ENCODE results near the gene SLC2A9. TPM values are rescaled to one million over a fixed set of nuclear protein-coding genes. Genes with fewer than 3 reads are reported as not detected.

SLC2A9 gene
- total RNA-seq (2021; fragmentation: NEBNext Ultra II Directional; extraction: Animal tissue kit (Norgen Biotek cat#: 25700)) (0.20 and 0.44 TPM in 2 replicates), polyA plus RNA-seq (2011; rRNA removed) (0.26 and 0.63 TPM in 2 replicates), polyA minus RNA-seq (2011; rRNA and poly(A)+ RNA removed) (0.32 and 0.38 TPM in 2 replicates)
- 0.16 TPM for polyA plus RNA-seq (2011; cell fraction: cytosol; rRNA removed)
- polyA plus RNA-seq (2011; cell fraction: nucleus; rRNA removed), result 0.50 TPM
- 0.21 to 0.79 TPM (median 0.29 TPM) in 4 replicates for polyA plus RNA-seq (2012, experiment 1 of 2)
- polyA plus RNA-seq (2012, experiment 2 of 2), result not detected
- 0.43 TPM for polyA plus RNA-seq (2013, experiment 1 of 2)
- polyA plus RNA-seq (2013, experiment 2 of 2), result 0.33 TPM
- not detected for polyA minus RNA-seq (2011; cell fraction: cytosol; rRNA and poly(A)+ RNA removed)
- polyA minus RNA-seq (2011; cell fraction: nucleus; rRNA and poly(A)+ RNA removed), result 3.7 TPM
- long read RNA-seq, experiment 1, partial matches to known transcripts, result 0 of 1 reads
- long read RNA-seq, experiment 1, other reads (novel, unspliced or antisense), result 1 of 1 reads
- long read RNA-seq, experiment 2, result 0 reads

DNA sequence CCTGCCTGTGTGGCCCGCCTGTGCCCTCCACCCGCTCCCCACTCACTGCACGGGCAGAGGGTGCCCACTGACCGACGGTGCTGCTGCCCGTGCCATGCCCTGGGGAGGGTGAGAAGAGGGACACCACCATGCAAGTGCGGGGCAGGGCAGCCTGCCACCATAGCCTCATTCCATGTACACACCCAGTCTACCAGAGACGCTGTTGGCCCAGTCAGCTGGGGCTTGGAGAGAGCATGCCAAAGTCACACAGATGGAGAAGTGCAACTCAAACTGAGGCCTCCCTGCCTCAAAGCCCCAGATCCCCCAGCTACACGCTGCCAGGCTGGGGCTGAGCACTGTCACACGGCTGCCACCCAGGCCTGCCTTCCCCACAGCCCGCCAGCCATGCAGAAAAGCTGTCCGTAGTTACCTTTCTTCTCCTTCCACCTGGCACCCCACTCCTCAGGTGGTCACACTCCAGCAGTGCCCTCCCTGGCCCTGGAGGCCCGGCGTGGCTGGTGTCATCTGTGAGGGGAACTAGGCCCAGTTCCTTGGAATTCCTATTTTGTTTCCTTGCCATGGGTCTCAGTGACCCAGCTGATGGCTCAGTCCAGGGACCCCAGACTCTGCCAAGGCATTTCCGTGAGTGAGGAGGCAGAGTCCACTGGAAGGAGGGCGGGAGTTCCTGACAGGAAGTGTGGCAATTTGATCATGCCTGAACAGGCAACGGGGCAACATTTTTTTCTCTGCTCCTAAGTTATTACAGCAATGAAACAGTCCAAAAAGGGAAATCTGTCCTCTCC is at the start of gene SLC2A9:
SLC2A9 (minus strand) TSS at position 627 of the 782 bp plus-strand sequence; CDS start at position 559, 68 bp downstream.
- FAIRE-seq, result no peak
- 0 out of 2 replicates have a peak within 1 kb of the TSS, but pooled peaks have one; percentile 23 for H2BK12ac ChIP-seq (ENCODE audit: low read depth, low read length)

More for the DNA sequence above, at the start of gene SLC2A9:
- H3K79me1 ChIP-seq (ENCODE audit: low read depth, low read length), result 0 out of 2 replicates have a peak, but pooled peaks cover 2% of the 10 kb centered on the region
- no peak for DNase-seq (ENCODE audit: low read depth in 1 of 2, low spot score in 2 of 2)
- no peaks in the 10 kb centered on the region for H4K20me1 ChIP-seq (replicated peaks in 1 of 2; ENCODE audit: control insufficient read depth in 1 of 2, insufficient read depth in 2 of 2, low read length in 2 of 2)
- H3K14ac ChIP-seq (ENCODE audit: insufficient read length), result no peak within 1 kb of the TSS
- WGBS, 2 experiments (ENCODE audit: extremely low coverage in 1 of 2, insufficient coverage in 1 of 2, insufficient read length in 1 of 2, insufficient replicate concordance in 2 of 2, low coverage in 1 of 2, low lambda C conversion rate in 2 of 2, missing lambda C conversion rate in 1 of 2), result 89% methylated on average over 17 of the region's 17 CpGs; no CpG with 5 or more reads in 1 of the 2 experiments
- no peak within 1 kb of the TSS for H2BK120ac ChIP-seq (replicated peaks; ENCODE audit: low read depth, low read length)
- 0 out of 2 replicates have a peak within 1 kb of the TSS, but pooled peaks have one; percentile 66 for H4K8ac ChIP-seq (ENCODE audit: extremely low read depth, insufficient read depth, low read length)
- H3K56ac ChIP-seq (replicated peaks; ENCODE audit: insufficient read length, low read depth, low read length), result no peak within 1 kb of the TSS
- no peak within 1 kb of the TSS for H3K4me2 ChIP-seq (ENCODE audit: insufficient read depth in 1 of 2, low read depth in 2 of 2, low read length in 2 of 2)
- no peak within 1 kb of the TSS for H3K23ac ChIP-seq (ENCODE audit: insufficient read length)
- H3K4me3 ChIP-seq (ENCODE audit: extremely low read depth in 1 of 4, insufficient read depth in 2 of 4, low read depth in 3 of 4, low read length in 4 of 4), result no peak within 1 kb of the TSS
- H3K23me2 ChIP-seq (ENCODE audit: low read depth, low read length), result peaks cover 6% of the 10 kb centered on the region; the same call in 1 of the 2 replicates
- no peak within 1 kb of the TSS for H3K4ac ChIP-seq (replicated peaks; ENCODE audit: insufficient read length, low read depth, low read length)
- H3K9me3 ChIP-seq (ENCODE audit: insufficient read depth in 2 of 2, low read depth in 1 of 2, low read length in 1 of 2), result no peaks in the 10 kb centered on the region
- TF ChIP-seq KDM5A (IDR thresholded peaks at IDR 0.05; ENCODE audit: low read length) (no peak), ASH2L (IDR thresholded peaks at IDR 0.05; ENCODE audit: low read length) (no peak), POLR2AphosphoS5 (IDR thresholded peaks at IDR 0.05; ENCODE audit: low read depth, low read length) (no peak), GABPA (IDR thresholded peaks at IDR 0.05; ENCODE audit: borderline replicate concordance, insufficient read depth, low read length) (no peak), TEAD4 (IDR thresholded peaks at IDR 0.05; ENCODE audit: low read depth, low read length) (no peak), KDM4A (IDR thresholded peaks at IDR 0.05; ENCODE audit: low read depth, low read length, severe bottlenecking) (no peak)
- TF ChIP-seq, protein P1, sequence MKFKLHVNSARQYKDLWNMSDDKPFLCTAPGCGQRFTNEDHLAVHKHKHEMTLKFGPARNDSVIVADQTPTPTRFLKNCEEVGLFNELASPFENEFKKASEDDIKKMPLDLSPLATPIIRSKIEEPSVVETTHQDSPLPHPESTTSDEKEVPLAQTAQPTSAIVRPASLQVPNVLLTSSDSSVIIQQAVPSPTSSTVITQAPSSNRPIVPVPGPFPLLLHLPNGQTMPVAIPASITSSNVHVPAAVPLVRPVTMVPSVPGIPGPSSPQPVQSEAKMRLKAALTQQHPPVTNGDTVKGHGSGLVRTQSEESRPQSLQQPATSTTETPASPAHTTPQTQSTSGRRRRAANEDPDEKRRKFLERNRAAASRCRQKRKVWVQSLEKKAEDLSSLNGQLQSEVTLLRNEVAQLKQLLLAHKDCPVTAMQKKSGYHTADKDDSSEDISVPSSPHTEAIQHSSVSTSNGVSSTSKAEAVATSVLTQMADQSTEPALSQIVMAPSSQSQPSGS (IDR thresholded peaks at IDR 0.05; ENCODE audit: low read length), result no peak
- H4K91ac ChIP-seq (replicated peaks; ENCODE audit: insufficient read length, low read length), result no peak within 1 kb of the TSS
- ChIA-PET CTCF (ENCODE audit: partially characterized antibody) (interaction anchor here (1.2 to 9.1 kb wide), 4 partner anchors 12 to 317 kb away, joined by 5 to 211 read pairs (median 18); no protein-coding TSS in a partner anchor), POLR2A (ENCODE audit: partially characterized antibody) (no interaction called here)
- peaks cover 0 to 8% (median 4%) of the 10 kb centered on the region in 4 experiments; a peak in 5 of 7 replicates for H3K4me1 ChIP-seq (replicated peaks in 1 of 4; ENCODE audit: control insufficient read depth in 3 of 4, insufficient read depth in 4 of 4, low read length in 3 of 4)
- no peak within 1 kb of the TSS for H3K9ac ChIP-seq (replicated peaks in 1 of 4; ENCODE audit: extremely low read depth in 1 of 4, low read depth in 3 of 4, low read length in 3 of 4)
- no peak within 1 kb of the TSS for H2AFZ ChIP-seq (ENCODE audit: low read length)
- no peak within 1 kb of the TSS for H3K27ac ChIP-seq (ENCODE audit: low read depth, low read length)
- no peak within 1 kb of the TSS for H2BK15ac ChIP-seq (ENCODE audit: low read length)
- H3K27me3 ChIP-seq (replicated peaks in 1 of 4; ENCODE audit: control insufficient read depth in 3 of 4, extremely low read depth in 1 of 4, insufficient read depth in 3 of 4, low read length in 3 of 4), result peaks cover 0 to 12% (median 6%) of the 10 kb centered on the region in 4 experiments; a peak in 4 of 7 replicates
- no peaks in the 10 kb centered on the region for H3K36me3 ChIP-seq (ENCODE audit: control insufficient read depth in 2 of 4, insufficient read depth in 4 of 4, low read length in 3 of 4)
- no peak within 1 kb of the TSS for H3K18ac ChIP-seq (ENCODE audit: extremely low read depth, low read length)
- no peak within 1 kb of the TSS for H2BK5ac ChIP-seq (ENCODE audit: low read depth, low read length)
- no peak within 1 kb of the TSS for H2AK5ac ChIP-seq (ENCODE audit: low read depth, low read length)
- H3K79me2 ChIP-seq (ENCODE audit: control insufficient read depth in 1 of 2, insufficient read depth in 2 of 2, low read length in 2 of 2), result no peaks in the 10 kb centered on the region
- no peak within 1 kb of the TSS for H2BK20ac ChIP-seq (ENCODE audit: low read length)
- H4K5ac ChIP-seq (ENCODE audit: insufficient read length, low read depth, low read length), result no peak within 1 kb of the TSS
